ENCODE measurements around the gene CADM1.

GRCh38 chr11:115390441-115390840, 113.8 kb downstream of the CADM1 start:
- TF ChIP-seq CTCF (IDR thresholded peaks at IDR 0.05; ENCODE audit: low read length), result no peak
- TF ChIP-seq EZH2phosphoT487 (IDR thresholded peaks at IDR 0.05; ENCODE audit: low read length), result no peak
